Measurements from ENCODE around the gene BSG.

The BSG gene

GRCh38 chr19:617551-618246 lies 45.3 kb downstream of the BSG start:
- TF ChIP-seq FOXP2 (optimal IDR thresholded peaks at IDR 0.05; ENCODE audit: borderline replicate concordance, extremely low read depth, extremely low read length, insufficient read depth) (no peak), TAF1 (IDR thresholded peaks at IDR 0.05; ENCODE audit: borderline replicate concordance, insufficient read depth, low read length) (no peak), POLR2AphosphoS5 (IDR thresholded peaks at IDR 0.05; ENCODE audit: low read depth, low read length) (no peak), SIN3A (IDR thresholded peaks at IDR 0.05; ENCODE audit: borderline replicate concordance, insufficient read depth, low read length) (no peak)
- TF ChIP-seq, protein P1, sequence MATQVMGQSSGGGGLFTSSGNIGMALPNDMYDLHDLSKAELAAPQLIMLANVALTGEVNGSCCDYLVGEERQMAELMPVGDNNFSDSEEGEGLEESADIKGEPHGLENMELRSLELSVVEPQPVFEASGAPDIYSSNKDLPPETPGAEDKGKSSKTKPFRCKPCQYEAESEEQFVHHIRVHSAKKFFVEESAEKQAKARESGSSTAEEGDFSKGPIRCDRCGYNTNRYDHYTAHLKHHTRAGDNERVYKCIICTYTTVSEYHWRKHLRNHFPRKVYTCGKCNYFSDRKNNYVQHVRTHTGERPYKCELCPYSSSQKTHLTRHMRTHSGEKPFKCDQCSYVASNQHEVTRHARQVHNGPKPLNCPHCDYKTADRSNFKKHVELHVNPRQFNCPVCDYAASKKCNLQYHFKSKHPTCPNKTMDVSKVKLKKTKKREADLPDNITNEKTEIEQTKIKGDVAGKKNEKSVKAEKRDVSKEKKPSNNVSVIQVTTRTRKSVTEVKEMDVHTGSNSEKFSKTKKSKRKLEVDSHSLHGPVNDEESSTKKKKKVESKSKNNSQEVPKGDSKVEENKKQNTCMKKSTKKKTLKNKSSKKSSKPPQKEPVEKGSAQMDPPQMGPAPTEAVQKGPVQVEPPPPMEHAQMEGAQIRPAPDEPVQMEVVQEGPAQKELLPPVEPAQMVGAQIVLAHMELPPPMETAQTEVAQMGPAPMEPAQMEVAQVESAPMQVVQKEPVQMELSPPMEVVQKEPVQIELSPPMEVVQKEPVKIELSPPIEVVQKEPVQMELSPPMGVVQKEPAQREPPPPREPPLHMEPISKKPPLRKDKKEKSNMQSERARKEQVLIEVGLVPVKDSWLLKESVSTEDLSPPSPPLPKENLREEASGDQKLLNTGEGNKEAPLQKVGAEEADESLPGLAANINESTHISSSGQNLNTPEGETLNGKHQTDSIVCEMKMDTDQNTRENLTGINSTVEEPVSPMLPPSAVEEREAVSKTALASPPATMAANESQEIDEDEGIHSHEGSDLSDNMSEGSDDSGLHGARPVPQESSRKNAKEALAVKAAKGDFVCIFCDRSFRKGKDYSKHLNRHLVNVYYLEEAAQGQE (IDR thresholded peaks at IDR 0.05; ENCODE audit: insufficient read depth in 1 of 2, low read depth in 2 of 2, low read length in 2 of 2), result no peak

DNA sequence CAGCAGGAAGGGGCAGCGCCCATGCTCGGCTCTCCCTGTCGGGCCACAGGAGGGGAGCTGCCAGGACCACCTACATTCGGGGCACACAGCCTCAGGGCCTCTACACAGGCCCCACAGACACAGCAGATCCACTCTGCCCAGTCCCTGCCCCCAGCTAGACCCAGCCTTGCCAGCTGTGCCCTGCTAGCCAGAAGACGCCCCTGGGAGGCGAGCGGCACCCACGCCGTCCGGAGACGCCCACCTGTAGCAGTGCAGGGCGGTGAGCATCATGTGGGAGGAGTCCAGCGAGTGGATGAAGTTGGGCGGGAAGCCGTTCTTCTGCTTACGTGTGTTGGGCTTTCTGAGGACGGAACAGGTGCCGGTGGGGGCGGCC lies 45.8 kb downstream of the BSG start:
- no peak for TF ChIP-seq FOXP2 (optimal IDR thresholded peaks at IDR 0.05; ENCODE audit: borderline replicate concordance, extremely low read depth, extremely low read length, insufficient read depth)
- TF ChIP-seq, protein P1 (IDR thresholded peaks at IDR 0.05; ENCODE audit: insufficient read depth in 1 of 2, low read depth in 2 of 2, low read length in 2 of 2), result no peak
- no peak for TF ChIP-seq POLR2AphosphoS5 (IDR thresholded peaks at IDR 0.05; ENCODE audit: low read depth, low read length)

DNA sequence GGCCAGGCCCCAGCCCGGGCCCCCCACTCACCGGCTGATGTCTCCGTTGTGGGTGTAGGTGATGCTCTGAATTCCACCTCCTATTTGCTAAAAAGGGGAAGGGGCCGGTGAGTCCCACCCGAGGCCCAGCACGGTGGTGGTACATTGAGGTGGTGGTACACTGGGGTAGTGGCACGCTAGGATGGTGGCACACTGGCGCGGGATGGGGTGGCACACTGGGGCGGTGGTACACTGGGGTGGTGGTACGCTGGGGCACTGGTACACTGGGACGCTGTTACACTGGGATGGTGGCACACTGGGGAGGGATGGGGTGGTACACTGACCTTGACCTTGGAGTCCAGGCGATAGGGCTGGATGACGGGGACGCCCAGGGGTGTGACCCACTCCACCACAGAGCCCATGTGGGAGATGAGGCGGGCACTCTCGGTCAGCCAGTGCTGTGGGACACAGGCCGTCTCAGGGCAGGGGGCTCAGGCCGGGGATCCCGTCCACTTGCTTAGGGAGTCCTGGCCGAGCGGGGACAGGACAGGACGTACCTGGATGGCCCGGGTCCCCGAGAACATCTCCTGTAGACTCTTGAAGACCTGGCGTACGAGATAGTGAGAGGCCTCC lies 46.4 kb downstream of the BSG start:
- TF ChIP-seq TAF1 (IDR thresholded peaks at IDR 0.05; ENCODE audit: borderline replicate concordance, insufficient read depth, low read length) (no peak), FOXP2 (optimal IDR thresholded peaks at IDR 0.05; ENCODE audit: borderline replicate concordance, extremely low read depth, extremely low read length, insufficient read depth) (no peak), SIN3A (IDR thresholded peaks at IDR 0.05; ENCODE audit: borderline replicate concordance, insufficient read depth, low read length) (no peak)

DNA sequence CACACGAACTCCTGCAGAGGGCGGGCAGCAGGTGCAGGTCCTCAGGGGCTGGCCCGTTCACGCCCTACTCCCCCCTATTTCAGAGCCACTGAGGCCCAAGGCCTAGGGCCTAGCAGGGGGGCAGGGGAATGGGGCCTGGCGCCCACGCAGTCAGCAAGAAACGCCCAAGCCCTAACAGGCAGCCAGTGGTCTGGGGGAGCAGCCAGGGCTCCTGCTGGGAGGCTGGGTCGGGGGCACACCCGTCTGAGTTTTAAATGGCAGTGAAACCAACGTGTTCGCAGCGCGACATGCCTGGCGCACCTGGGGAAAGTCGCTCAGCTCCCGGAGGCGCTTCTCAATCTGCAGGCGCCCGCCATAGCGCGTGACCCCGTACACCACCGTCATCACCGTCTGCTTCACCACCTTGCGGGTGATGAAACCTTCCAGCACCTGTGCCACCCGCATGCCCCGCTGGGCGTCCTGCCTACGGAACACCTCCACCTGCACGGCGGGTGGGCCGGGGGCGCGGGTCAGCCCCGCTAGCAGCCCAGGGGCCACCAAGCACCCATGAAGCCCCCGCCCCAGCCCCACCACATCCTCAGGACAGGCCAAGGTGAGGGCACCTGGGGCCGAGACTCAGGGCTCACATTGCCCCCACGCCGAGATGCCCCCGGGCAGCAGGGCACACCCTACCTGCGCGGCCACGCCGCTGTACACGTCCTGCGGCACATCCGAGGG lies 47.0 kb downstream of the BSG start:
- TF ChIP-seq SIN3A (IDR thresholded peaks at IDR 0.05; ENCODE audit: borderline replicate concordance, insufficient read depth, low read length), result no peak
- no peak for TF ChIP-seq TAF1 (IDR thresholded peaks at IDR 0.05; ENCODE audit: borderline replicate concordance, insufficient read depth, low read length)
- TF ChIP-seq POLR2AphosphoS5 (IDR thresholded peaks at IDR 0.05; ENCODE audit: low read depth, low read length), result no peak
- TF ChIP-seq, protein P1 (IDR thresholded peaks at IDR 0.05; ENCODE audit: insufficient read depth in 1 of 2, low read depth in 2 of 2, low read length in 2 of 2), result no peak

GRCh38 chr19:620166-620862 lies 47.9 kb downstream of the BSG start:
- TF ChIP-seq POLR2AphosphoS5 (IDR thresholded peaks at IDR 0.05; ENCODE audit: low read depth, low read length), result no peak
- no peak for TF ChIP-seq TAF1 (IDR thresholded peaks at IDR 0.05; ENCODE audit: borderline replicate concordance, insufficient read depth, low read length)
- no peak for TF ChIP-seq SIN3A (IDR thresholded peaks at IDR 0.05; ENCODE audit: borderline replicate concordance, insufficient read depth, low read length)
- TF ChIP-seq FOXP2 (optimal IDR thresholded peaks at IDR 0.05; ENCODE audit: borderline replicate concordance, extremely low read depth, extremely low read length, insufficient read depth), result no peak
- TF ChIP-seq, protein P1 (IDR thresholded peaks at IDR 0.05; ENCODE audit: insufficient read depth in 1 of 2, low read depth in 2 of 2, low read length in 2 of 2), result no peak

All from PFSK-1 (cell line).